Common myeloid progenitor, CD34-positive (primary cell): ENCODE measurements around the gene ARHGAP44.

Experiments
- CTCF ChIA-PET: fragments of 350-600 bp; sonication (Branson Sonifier 250); formaldehyde crosslinking; loops from one replicate; lab custom pipeline; 2021; ENCODE audit warnings: antibody characterized with exemption; lab: Charles Lee
- POLR2A ChIA-PET: fragments of 350-600 bp; sonication (Branson Sonifier 250); formaldehyde crosslinking; loops from one replicate; lab custom pipeline; 2021; ENCODE audit warnings: antibody characterized with exemption; lab: Charles Lee
- DNase-seq, 3 donors: peaks; one replicate each; pipeline versions ENCODE4 v3.0.0 to v3.0.0-alpha.2; 2013
- H3K27ac ChIP-seq, 2 experiments: 1 replicate in 1 of 2; 2 replicates in 1 of 2; pipeline ENCODE4 v1.7.0; 2013; ENCODE audit warnings: inconsistent platforms in 2 of 2, low read length in 2 of 2, mild to moderate bottlenecking in 2 of 2, low read depth in 1 of 2, moderate library complexity in 1 of 2; ENCODE audit not compliant: severe bottlenecking in 2 of 2, insufficient read depth in 1 of 2, poor library complexity in 1 of 2
- H3K27me3 ChIP-seq, 5 experiments: replicated peaks in 2 of 5; 1 replicate in 3 of 5; 2 replicates in 2 of 5; pipeline versions ENCODE4 v1.6.1 to v1.7.0; 2013; ENCODE audit warnings: low read length in 4 of 5, mild to moderate bottlenecking in 2 of 5, moderate library complexity in 2 of 5, inconsistent platforms in 1 of 5; ENCODE audit not compliant: insufficient read depth in 5 of 5, control insufficient read depth in 4 of 5
- H3K36me3 ChIP-seq, 4 experiments: 1 replicate in 2 of 4; 2 replicates in 2 of 4; pipeline versions ENCODE4 v1.6.1 to v1.7.0; 2013; ENCODE audit warnings: low read length in 3 of 4, control low read depth in 1 of 4, mild to moderate bottlenecking in 1 of 4; ENCODE audit not compliant: control insufficient read depth in 4 of 4, insufficient read depth in 4 of 4
- H3K4me1 ChIP-seq, 4 experiments: 1 replicate in 3 of 4; 2 replicates in 1 of 4; pipeline versions ENCODE4 v1.6.1 to v1.7.1; 2013; ENCODE audit warnings: low read length in 3 of 4, mild to moderate bottlenecking in 3 of 4, control low read depth in 1 of 4, inconsistent platforms in 1 of 4, moderate library complexity in 1 of 4; ENCODE audit not compliant: control insufficient read depth in 4 of 4, insufficient read depth in 4 of 4; ENCODE audit errors: control extremely low read depth in 1 of 4
- H3K4me3 ChIP-seq, 7 experiments: 1 replicate in 4 of 7; 2 replicates in 3 of 7; pipeline versions ENCODE4 v1.5.1 to v1.7.0; 2013; ENCODE audit warnings: mild to moderate bottlenecking in 7 of 7, low read length in 6 of 7, moderate library complexity in 6 of 7, inconsistent platforms in 2 of 7, low read depth in 2 of 7, control low read depth in 1 of 7; ENCODE audit not compliant: insufficient read depth in 4 of 7, control insufficient read depth in 1 of 7; ENCODE audit errors: extremely low read depth in 1 of 7
- H3K9me3 ChIP-seq, 5 experiments: 1 replicate in 4 of 5; 2 replicates in 1 of 5; pipeline versions ENCODE4 v1.6.1 to v1.7.1; 2013; ENCODE audit warnings: low read length in 4 of 5, mild to moderate bottlenecking in 2 of 5, inconsistent platforms in 1 of 5, low read depth in 1 of 5, moderate library complexity in 1 of 5; ENCODE audit not compliant: control insufficient read depth in 4 of 5, insufficient read depth in 2 of 5; ENCODE audit errors: control extremely low read depth in 1 of 5
- WGBS: methylation state at CpG from one replicate; pipeline ENCODE4 v1.1.5; 2013; ENCODE audit not compliant: insufficient coverage; 5-methylcytosine and 5-hydroxymethylcytosine counted together

The ARHGAP44 gene

DNA sequence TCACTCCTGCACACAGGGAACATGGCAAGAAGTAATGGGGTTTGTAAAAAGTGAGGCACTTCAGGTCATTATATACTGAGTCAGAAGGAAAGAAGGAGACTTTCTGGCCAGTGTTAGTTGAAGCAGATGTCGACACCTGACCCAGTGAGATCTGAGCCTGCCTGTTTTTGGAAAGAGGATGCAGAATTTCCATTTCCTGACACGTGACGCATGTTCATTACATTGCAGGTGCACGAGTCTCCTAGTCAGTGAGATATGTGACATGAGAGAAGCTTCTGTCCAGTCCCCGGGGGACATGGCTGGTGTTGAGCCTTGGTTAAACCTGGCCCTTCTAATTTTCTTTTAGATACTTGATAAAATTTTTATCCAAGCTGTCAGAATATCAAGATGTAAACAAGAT, 166.2 kb downstream of the ARHGAP44 start:
- no peaks in the 10 kb centered on the region for H3K27me3 ChIP-seq
- no peak overlapping the region for H3K27ac ChIP-seq
- ChIA-PET CTCF (no interaction called here), POLR2A (no interaction called here)
- H3K4me3 ChIP-seq = no peak overlapping the region
- H3K36me3 ChIP-seq = no peaks in the 10 kb centered on the region
- peaks cover 1 to 20% (median 3%) of the 10 kb centered on the region in 5 experiments for H3K9me3 ChIP-seq
- WGBS = 89% methylated on average over 5 of the region's 5 CpGs
- no peak for DNase-seq
- H3K4me1 ChIP-seq = no peaks in the 10 kb centered on the region

DNA sequence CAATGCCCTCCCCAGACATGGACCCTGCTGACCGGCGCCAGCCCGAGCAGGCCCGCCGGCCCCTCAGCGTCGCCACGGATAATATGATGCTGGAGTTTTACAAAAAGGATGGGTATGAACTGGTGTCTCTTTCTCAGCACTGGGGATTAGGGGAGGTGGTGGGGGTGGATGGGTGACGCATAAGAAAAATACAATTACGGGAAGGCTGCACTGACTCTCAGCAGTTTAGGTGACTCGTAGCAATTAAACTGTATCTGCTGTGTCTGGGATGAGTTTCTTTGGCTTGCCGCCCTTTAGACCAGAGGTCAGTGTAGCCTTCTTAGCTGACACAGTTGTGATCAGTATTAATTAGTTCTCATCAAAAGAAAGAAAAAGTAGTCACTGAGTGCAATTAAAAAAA, 169.5 kb downstream of the ARHGAP44 start:
- CTCF ChIA-PET = no interaction called here
- POLR2A ChIA-PET = no interaction called here
- no peaks in the 10 kb centered on the region for H3K27me3 ChIP-seq
- H3K9me3 ChIP-seq = peaks cover 1 to 20% (median 3%) of the 10 kb centered on the region in 5 experiments
- H3K27ac ChIP-seq = no peak overlapping the region
- no peak for DNase-seq
- no peaks in the 10 kb centered on the region for H3K36me3 ChIP-seq
- WGBS = 98% methylated on average over 7 of the region's 12 CpGs
- no peaks in the 10 kb centered on the region for H3K4me1 ChIP-seq
- H3K4me3 ChIP-seq = no peak overlapping the region

DNA sequence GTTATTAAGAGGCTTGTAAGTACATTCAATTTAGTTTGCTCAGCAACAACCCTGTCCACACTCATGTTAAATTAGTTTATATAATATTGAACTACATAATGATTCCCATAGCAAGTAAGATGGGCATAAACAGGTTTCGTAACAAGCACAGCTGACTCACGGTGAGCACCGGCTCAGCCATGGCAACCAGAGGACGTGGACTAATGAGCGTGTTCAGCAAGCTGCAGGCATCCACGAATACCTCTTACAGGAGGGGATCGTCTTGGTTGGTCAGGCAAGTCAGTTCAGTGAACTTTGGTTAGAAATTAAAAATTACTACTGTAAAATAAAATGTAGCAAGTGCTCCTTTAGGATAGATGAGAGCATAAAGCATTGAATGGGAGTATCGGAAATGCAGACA, 170.1 kb downstream of the ARHGAP44 start:
- no peak overlapping the region for H3K4me3 ChIP-seq
- ChIA-PET POLR2A (no interaction called here), CTCF (no interaction called here)
- WGBS = 100% methylated on average over 7 of the region's 8 CpGs
- no peak for DNase-seq
- H3K4me1 ChIP-seq = no peaks in the 10 kb centered on the region
- no peaks in the 10 kb centered on the region for H3K36me3 ChIP-seq
- no peaks in the 10 kb centered on the region for H3K27me3 ChIP-seq
- peaks cover 1 to 19% (median 3%) of the 10 kb centered on the region in 5 experiments for H3K9me3 ChIP-seq
- H3K27ac ChIP-seq = no peak overlapping the region

GRCh38 chr17:12961655-12962054, 172.4 kb downstream of the ARHGAP44 start:
- DNase-seq = no peak
- CTCF ChIA-PET = interaction anchor here (0.6 kb wide), 1 partner anchor 11 kb away, joined by 3 read pairs; no protein-coding TSS in a partner anchor
- Histone ChIP-seq H3K4me3 (no peak overlapping the region), H3K27ac (no peak overlapping the region), H3K4me1 (no peaks in the 10 kb centered on the region), H3K36me3 (no peaks in the 10 kb centered on the region), H3K27me3 (no peaks in the 10 kb centered on the region), H3K9me3 (peaks cover 0 to 6% (median 0%) of the 10 kb centered on the region in 5 experiments)
- POLR2A ChIA-PET = no interaction called here
- WGBS = 100% methylated on average over 3 of the region's 4 CpGs

DNA sequence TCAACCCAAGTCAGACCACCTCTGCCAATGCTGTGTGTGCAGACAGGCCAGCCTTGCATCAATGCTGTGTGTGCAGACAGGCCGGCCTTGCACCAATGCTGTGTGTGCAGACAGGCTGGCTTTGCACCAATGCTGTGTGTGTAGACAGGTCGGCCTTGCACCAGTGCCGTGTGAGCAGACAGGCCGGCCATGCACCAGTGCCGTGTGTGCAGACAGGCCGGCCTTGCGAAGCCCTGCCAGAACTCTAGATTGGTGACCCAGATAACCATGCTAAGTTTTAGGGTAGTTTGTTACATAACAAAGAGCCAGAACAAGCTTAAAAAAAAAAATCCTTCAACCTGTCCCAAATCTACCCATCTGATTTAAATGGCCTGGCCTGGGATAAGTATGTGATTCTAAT, 174.2 kb downstream of the ARHGAP44 start:
- no peak overlapping the region for H3K27ac ChIP-seq
- peaks cover 0 to 3% (median 0%) of the 10 kb centered on the region in 5 experiments for H3K9me3 ChIP-seq
- 96% methylated on average over 2 of the region's 7 CpGs for WGBS
- no peak for DNase-seq
- H3K27me3 ChIP-seq = no peaks in the 10 kb centered on the region
- POLR2A ChIA-PET = no interaction called here
- H3K4me3 ChIP-seq = no peak overlapping the region
- no peaks in the 10 kb centered on the region for H3K4me1 ChIP-seq
- H3K36me3 ChIP-seq = no peaks in the 10 kb centered on the region
- CTCF ChIA-PET = no interaction called here

GRCh38 chr17:12964162-12964561, 174.9 kb downstream of the ARHGAP44 start:
- ChIA-PET POLR2A (no interaction called here), CTCF (no interaction called here)
- peaks cover 0 to 3% (median 0%) of the 10 kb centered on the region in 5 experiments for H3K9me3 ChIP-seq
- WGBS = 100% methylated on average over 5 of the region's 5 CpGs
- H3K27ac ChIP-seq = no peak overlapping the region
- no peaks in the 10 kb centered on the region for H3K36me3 ChIP-seq
- no peaks in the 10 kb centered on the region for H3K4me1 ChIP-seq
- DNase-seq = no peak
- no peaks in the 10 kb centered on the region for H3K27me3 ChIP-seq
- no peak overlapping the region for H3K4me3 ChIP-seq

- ChIA-PET CTCF (no interaction called here), POLR2A (no interaction called here)
- Histone ChIP-seq H3K4me3 (no peak overlapping the region), H3K27ac (no peak overlapping the region), H3K36me3 (no peaks in the 10 kb centered on the region), H3K9me3 (peaks cover 0 to 3% (median 0%) of the 10 kb centered on the region in 5 experiments), H3K4me1 (no peaks in the 10 kb centered on the region), H3K27me3 (no peaks in the 10 kb centered on the region)
- DNase-seq = no peak
- 94% methylated on average over 10 of the region's 10 CpGs for WGBS
Measured at GRCh38 chr17:12964840-12965239, 175.5 kb downstream of the ARHGAP44 start.
